DMS114 treated with DMSO at 0.1 percent for 48 hours (cell line): ENCODE data around the gene TMEM35B.
"Not testable (repeated sequence)": the region's sequence is repeated elsewhere in the genome, so short reads cannot be mapped to it uniquely, and the experiment has no call there.

ENCODE experiments used
- DNase-seq: peaks from one replicate; lab custom pipeline; 2025; ENCODE audit not compliant: unreplicated experiment; lab: John Stamatoyannopoulos, UW

The TMEM35B gene

DNA sequence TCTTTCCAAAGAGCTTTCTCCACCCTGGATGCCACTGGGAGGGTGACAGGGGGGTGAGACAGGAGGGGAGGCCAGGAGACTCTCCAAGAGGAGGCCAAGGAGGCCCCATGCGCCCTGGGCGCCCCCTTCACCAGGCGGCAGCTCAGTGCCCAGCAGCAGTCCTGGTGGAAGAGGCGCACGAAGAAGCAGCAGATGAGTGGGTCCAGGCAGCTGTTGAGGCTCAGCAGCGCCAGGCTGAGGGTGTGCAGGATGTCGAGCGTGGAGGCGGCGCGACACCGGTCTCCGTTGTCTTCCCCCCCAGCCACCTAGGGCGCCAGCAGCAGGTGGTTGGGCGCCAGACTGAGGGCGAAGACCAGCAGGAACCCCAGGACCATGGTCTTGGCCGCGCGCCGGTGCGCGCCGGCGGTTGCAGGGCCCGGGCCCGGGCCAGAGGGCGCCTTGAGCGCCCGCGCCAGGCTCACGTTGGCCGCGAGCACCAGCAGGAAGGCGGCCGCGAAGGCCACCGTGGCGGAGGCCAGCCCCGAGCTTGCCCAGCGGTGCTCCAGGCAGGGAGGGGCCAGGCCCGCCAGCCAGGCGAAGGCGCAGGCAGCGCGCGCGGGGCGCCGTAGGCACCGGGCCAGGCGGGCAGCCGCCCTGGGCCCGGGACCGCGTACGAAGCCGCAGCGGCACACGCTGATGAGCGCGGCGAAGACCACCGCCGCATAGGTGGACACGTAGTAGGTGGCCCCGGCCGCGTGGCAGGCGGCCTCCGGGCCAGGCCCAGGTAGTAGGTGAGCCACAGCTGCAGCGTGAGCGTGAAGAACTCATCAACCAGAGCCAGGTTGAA is 8.6 kb downstream of the TMEM35B start:
- DNase-seq: no peak

DNA sequence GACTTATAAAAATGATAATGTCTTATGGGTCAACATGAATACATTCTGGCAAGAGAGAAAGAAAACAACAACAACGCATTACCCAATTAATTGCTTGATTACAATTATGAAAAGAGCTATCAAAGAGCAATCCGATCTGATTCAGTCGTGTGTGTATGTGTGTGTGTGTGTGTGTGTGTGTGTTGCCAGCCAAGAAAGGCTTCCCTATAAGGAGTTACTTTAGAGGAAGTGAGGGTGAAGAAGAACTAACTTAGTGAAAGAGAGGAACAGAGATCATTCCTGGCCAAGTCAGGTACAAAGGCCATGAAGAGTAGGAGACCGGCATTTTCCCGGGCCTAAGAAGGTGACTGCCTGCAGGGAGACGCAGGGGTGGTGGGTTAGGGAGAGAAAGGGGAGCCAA is 9.4 kb downstream of the TMEM35B start:
- DNase-seq: no peak

DNA sequence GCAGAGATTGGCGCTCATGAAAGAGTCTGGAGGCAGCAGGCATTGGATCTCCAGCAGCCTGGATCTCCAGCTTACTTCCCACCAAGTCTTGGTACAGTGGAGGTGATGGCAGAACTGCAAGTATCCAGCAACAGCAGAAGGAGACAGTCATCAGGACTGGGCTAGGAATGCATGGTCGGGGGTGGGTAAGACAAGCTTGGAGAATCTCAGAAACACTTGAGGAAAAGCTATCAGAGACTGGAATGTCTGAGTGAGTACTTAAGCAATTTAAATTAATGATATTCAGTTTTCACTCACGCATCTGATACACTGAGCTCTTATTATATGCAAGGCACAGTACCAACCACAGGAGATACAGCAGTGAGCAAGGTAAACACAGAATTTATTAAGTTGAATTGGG is 9.8 kb downstream of the TMEM35B start:
- DNase-seq: no peak

DNA sequence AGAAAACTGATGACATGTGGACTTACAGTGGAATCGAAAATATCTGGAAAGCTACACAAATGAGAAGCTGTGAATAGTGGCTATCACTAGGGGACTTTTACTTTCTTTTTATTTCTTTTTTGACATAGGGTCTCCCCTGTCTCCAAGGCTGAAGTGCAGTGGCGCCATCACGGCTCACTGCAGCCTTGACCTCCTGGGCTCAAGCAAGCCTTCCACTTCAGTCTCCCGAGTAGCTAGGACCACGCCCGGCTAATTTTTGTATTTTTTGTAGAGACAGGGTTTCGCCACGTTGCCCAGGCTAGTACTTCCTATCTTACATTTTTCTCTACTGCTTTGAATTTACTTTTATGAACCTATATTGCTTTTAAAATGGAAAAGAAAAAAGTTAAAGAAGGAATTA is 10.5 kb downstream of the TMEM35B start:
- no peak for DNase-seq

DNA sequence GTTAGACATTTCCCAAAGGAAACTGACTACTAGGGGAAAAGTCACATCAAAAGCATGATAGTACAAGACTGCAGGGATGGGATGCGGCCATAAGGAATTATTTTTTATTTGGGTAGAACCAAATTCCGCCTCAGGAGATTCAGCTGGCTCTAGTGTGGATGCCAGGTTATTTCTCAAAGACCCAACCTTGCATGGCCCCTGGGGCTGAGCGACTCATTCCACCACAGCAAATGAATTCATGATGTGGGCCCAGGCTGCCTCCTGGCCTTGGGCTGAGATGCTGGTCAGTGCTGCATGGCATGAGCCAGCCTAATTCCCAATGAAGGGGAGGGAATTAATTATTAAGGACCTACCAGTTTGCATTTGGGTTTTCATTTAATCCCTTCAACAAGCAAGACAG is 11.8 kb downstream of the TMEM35B start:
- DNase-seq: no peak

DNA sequence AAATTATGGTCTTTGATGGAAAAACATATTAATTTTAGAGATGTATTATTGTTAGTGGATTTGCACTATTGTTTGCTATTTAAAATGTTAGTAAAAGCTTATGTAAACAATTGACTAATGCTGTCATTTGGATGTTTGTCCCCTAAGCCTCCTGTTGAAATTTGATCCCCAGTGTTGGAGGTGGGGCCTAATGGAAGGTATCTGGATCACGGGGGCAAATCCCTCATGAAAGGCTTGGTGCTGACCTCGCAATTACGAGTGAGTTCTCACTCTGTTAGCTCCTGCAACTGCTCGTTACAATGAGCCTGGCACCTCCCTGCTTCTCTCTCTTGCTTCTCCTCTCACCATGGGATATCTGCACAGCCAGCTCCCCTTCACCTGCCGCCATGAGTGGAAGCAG is 14.3 kb downstream of the TMEM35B start:
- DNase-seq: no peak

DNA sequence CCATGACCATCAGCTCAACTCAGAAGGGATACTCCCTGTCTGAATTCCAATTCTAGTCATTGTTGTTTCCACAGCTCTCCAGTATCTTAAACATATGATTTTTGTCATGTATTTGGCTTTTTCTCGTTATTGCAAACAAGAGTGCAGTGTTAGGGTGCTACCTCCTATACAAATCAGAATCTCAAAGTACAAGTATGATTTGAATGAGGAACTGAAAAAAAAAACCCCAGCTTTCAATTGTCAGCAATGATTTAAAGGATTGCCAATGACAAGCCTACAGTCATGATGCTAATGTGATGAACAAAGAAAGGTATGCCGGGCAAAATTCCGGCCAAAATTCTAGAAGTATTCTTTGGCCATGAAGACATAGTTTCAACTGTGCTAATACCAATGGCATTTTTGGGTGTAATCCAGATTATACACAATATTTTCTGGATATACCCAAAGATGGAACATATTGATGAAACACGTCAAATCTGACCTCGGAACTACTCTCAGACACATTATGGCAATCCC is 14.9 kb downstream of the TMEM35B start:
- no peak for DNase-seq

DNA sequence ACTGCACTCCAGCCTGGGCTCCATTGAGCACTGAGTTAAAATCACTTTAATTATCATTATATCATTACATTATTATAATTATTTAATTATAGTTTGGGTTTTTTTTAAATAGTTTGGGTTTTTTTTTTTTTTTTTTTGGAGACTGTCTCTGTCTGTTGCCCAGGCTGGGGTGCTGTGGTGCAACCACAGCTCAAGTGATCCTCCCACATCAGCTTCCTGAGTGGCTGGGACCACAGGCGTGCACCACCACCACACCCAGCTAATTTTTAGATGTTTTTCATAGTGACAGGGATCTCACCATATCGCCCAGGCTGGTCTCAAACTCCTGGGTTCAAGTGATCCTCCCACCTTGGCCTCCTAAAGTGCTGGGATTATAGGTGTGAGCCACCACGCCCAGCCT is 16.9 kb downstream of the TMEM35B start:
- DNase-seq: not testable (repeated sequence)

DNA sequence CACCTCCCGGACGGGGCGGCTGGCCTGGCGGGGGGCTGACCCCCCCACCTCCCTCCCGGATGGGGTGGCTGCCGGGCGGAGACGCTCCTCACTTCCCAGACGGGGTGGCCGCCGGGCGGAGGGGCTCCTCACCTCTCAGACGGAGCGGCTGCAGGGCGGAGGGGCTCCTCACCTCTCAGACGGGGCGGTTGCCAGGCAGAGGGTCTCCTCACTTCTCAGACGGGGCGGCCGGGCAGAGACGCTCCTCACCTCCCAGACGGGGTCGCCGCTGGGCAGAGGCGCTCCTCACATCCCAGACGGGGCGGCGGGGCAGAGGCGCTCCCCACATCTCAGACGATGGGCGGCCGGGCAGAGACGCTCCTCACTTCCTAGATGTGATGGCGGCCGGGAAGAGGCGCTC is 17.5 kb downstream of the TMEM35B start:
- DNase-seq: not testable (repeated sequence)

DNA sequence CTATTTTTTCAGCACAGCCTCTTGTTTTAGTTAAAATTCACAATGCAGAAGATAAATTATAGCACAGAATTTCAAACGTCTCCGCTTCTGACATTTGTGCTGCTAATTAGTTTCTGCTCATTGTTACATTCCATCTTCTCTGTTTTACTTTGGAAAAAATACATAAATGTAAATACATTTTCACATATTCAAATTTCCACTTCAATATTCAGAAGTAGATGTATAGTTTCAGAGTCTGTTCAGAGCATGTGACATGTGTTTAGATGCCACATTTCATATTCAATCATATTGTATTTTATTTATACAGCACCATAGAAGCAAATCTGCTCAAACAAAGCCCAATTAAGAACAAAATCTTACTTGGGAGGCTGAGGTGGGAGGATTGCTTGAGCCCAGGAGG is 19.6 kb downstream of the TMEM35B start:
- DNase-seq: no peak

DNA sequence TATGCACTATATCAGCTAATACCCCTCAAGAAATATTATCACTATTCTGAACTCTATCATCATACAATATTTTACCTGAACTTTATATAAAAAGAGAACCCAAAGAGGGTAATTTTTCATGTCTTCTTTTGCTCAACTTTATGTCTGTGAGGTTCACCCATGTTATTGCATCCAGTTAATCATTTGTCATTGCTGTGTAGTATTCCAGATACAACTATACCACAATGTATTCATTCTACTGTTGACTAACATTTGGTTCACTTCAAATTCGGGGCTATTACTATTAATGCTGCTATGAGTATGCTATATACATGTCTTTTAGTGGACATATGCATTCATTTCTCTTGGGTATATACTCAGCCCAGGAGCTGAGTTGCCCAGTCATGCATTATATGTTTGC is 34.7 kb downstream of the TMEM35B start:
- no peak for DNase-seq

DNA sequence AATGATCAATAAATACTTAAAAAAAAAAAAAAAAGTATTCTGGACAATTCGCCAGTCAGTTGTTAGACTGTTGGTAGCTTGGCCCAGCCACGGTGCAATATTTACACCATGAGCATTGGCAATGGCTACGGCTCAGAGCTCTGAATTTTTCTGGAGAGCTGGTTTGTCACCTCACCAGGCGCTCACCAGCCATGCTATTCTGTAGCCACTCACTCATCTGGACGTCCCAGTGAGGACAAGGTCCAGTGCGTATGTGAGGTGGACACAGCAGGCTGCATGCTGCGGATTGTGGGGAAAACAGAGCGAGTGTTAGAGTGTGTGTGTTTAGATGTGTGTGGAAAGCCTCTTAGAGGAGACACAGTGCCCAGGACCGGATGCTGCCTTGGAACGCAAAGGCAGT is 36.4 kb downstream of the TMEM35B start:
- DNase-seq: not testable (repeated sequence)

DNA sequence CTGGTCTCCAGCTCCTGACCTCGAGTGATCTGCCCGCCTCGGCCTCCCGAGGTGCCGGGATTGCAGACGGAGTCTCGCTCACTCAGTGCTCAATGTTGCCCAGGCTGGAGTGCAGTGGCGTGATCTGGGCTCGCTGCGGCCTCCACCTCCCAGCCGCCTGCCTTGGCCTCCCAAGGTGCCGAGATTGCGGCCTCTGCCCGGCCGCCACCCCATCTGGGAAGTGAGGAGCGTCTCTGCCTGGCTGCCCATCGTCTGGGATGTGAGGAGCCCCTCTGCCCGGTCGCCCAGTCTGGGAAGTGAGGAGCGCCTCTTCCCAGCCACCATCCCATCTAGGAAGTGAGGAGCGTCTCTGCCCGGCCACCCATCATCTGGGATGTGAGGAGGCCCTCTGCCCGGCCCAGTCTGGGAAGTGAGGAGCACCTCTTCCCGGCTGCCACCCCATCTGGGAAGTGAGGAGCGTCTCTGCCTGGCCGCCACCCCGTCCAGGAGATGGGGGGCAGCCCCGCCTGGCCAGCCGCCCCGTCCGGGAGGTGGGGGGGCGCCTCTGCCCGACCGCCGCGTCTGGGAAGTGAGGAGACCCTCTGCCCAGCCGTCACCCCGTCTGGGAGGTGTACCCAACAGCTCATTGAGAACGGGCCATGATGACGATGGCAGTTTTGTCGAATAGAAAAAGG is 37.4 kb downstream of the TMEM35B start:
- DNase-seq: not testable (repeated sequence)

DNA sequence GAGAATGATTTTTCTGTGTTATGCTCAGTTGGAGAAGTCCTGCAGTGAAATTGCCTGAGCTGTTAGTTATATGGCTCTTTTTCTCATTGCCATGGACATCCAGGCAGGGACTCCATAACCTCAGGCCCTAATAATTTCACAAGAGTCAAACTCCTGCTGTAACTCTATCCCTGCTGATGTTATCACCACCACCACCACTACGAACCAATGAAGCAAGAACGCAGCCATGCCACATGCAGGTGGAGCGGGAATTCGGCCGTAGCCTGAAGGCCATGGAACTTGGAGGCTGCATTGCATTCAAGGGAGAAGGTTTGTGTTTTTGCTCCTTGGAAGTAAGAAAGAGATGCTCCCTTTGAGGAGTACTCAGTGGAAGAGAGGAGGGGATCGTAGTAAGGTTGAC is 38.9 kb downstream of the TMEM35B start:
- DNase-seq: no peak

DNA sequence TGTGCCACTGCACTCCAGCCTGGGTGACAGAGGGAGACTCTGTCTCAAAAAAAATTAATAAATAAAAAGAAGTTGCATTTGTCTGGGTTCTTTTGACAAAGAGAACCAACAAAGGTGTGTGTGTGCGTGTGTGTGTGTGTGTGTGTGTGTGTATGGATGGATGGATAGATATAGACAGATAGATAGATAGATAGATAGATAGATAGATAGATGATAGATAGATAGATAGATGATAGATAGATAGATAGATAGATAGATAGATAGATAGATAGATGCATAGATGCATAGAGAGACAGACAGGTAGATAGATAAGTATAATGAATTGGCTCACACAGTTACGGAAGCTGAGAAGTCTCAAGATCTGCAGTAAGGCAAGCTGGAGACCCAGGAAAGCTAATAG is 43.3 kb downstream of the TMEM35B start:
- DNase-seq: not testable (repeated sequence)
